Neutrophil (primary cell): ENCODE measurements around the gene CLEC2B.
"Not testable (repeated sequence)": the region's sequence is repeated elsewhere in the genome, so short reads cannot be mapped to it uniquely, and the experiment has no call there.

Source experiments
- H3K27ac ChIP-seq: fragments of 200-600 bp; sonication (generic); 2 replicates; pipeline ENCODE4 v1.5.1; 2016; ENCODE audit warnings: mild to moderate bottlenecking, moderate library complexity
- H3K27me3 ChIP-seq: fragments of 200-600 bp; sonication (generic); 2 replicates; pipeline ENCODE4 v1.6.0; 2016; ENCODE audit warnings: mild to moderate bottlenecking
- H3K36me3 ChIP-seq: fragments of 200-600 bp; sonication (generic); 2 replicates; pipeline ENCODE4 v1.5.1; 2017
- H3K4me1 ChIP-seq, 2 experiments: fragments of 200-600 bp in 1 of 2; sonication (generic) in 1 of 2; 1 replicate in 1 of 2; 2 replicates in 1 of 2; pipeline versions ENCODE4 v1.5.1 to v1.6.1; 2013 to 2016; ENCODE audit warnings: low read depth in 1 of 2, low read length in 1 of 2, mild to moderate bottlenecking in 1 of 2, moderate library complexity in 1 of 2; ENCODE audit not compliant: control insufficient read depth in 1 of 2, insufficient read depth in 1 of 2
- H3K4me3 ChIP-seq, 2 experiments: fragments of 200-600 bp in 1 of 2; sonication (generic) in 1 of 2; 1 replicate in 1 of 2; 2 replicates in 1 of 2; pipeline ENCODE4 v1.5.1; 2013 to 2016; ENCODE audit warnings: low read depth in 1 of 2, low read length in 1 of 2, mild to moderate bottlenecking in 1 of 2, moderate library complexity in 1 of 2
- H3K9me3 ChIP-seq: fragments of 200-600 bp; sonication (generic); 2 replicates; pipeline ENCODE4 v1.5.1; 2016
- TF ChIP-seq, protein P1 (sequence below): fragments of 200-600 bp; sonication (generic); IDR thresholded peaks from 2 replicates; pipeline ENCODE4 v1.5.1; 2016; ENCODE audit warnings: antibody characterized with exemption

The CLEC2B gene

GRCh38 chr12:9881246-9881645 is 12.1 kb upstream of the CLEC2B start, which contains the start of gene KLRF2:
TSS of gene KLRF2 (plus strand) at chr12:9881489. CDS start at chr12:9881596, 107 bp downstream.
- Histone ChIP-seq H3K4me3 (no peak within 1 kb of the TSS), H3K9me3 (no peaks in the 10 kb centered on the region), H3K27ac (no peak within 1 kb of the TSS), H3K36me3 (no peaks in the 10 kb centered on the region), H3K4me1 (peaks cover 6 to 8% of the 10 kb centered on the region in 2 experiments), H3K27me3 (no peaks in the 10 kb centered on the region)
- TF ChIP-seq, protein P1, sequence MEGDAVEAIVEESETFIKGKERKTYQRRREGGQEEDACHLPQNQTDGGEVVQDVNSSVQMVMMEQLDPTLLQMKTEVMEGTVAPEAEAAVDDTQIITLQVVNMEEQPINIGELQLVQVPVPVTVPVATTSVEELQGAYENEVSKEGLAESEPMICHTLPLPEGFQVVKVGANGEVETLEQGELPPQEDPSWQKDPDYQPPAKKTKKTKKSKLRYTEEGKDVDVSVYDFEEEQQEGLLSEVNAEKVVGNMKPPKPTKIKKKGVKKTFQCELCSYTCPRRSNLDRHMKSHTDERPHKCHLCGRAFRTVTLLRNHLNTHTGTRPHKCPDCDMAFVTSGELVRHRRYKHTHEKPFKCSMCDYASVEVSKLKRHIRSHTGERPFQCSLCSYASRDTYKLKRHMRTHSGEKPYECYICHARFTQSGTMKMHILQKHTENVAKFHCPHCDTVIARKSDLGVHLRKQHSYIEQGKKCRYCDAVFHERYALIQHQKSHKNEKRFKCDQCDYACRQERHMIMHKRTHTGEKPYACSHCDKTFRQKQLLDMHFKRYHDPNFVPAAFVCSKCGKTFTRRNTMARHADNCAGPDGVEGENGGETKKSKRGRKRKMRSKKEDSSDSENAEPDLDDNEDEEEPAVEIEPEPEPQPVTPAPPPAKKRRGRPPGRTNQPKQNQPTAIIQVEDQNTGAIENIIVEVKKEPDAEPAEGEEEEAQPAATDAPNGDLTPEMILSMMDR = no peak

DNA sequence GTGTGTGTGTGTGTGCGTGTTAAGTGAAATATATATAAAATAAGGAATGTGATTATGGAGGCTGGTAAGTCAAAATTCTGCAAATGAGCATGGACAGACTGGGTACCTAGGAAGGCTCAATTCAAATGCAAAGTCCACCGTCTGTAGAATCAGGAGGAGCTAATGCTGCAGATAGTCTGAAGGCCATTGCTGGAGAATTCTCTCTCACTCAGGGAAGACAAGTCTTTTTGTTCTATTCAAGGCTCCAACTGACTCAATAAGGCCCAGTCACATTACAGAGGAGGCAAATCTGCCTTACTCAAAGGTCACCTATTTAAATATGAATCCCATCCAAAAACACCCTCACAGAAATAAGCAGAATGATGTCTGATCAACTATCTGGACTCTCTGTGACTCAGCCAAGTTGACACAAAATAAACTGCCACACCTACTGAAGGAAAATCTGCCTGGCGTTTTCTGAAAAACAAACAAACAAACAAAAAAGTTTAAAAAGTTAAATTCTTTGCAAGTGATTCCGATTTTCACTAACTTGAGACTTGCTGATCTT is 11.5 kb upstream of the CLEC2B start:
- TF ChIP-seq, protein P1 = no peak
- no peaks in the 10 kb centered on the region for H3K36me3 ChIP-seq
- no peaks in the 10 kb centered on the region for H3K27me3 ChIP-seq
- H3K4me1 ChIP-seq = peaks cover 6 to 8% of the 10 kb centered on the region in 2 experiments
- no peak overlapping the region for H3K4me3 ChIP-seq
- no peak overlapping the region for H3K27ac ChIP-seq
- no peaks in the 10 kb centered on the region for H3K9me3 ChIP-seq

DNA sequence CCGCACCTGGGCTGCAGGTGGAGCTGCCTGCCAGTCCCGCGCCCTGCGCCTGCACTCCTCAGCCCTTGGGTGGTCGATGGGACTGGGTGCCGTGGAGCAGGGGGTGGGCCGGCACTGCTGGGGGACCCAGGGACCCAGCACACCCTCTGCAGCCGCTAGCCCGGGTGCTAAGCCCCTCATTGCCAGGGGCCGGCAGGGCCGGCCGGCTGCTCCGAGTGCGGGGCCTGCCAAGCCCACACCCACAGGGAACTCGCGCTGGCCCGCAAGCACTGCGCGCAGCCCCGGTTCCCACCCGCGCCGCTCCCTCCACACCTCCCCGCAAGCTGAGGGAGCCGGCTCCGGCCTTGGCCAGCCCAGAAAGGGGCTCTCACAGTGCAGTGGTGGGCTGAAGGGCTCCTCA is 7.0 kb upstream of the CLEC2B start:
- H3K27ac ChIP-seq, H3K4me3 ChIP-seq, H3K4me1 ChIP-seq, H3K27me3 ChIP-seq, H3K36me3 ChIP-seq, H3K9me3 ChIP-seq: not testable (repeated sequence)

DNA sequence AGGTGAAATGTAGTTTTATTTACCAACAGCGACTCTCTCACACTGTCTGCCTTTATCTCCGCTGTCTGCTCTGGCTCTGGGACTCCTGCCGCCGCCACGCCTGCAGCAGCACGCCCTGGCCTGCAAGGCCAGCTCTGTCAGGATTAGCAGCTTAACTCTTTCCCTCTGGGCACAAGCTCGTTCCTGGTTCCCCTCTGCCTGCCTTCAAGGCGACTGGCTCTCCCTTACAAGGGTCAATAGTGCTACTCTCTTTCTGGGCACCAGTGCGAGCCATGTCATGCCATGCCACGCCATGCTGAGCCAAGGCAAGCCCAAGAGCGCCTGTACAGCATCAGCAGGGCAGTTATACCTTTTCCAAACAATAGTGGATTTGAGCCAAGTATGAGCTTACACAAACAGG is 3.6 kb upstream of the CLEC2B start:
- H3K36me3 ChIP-seq = no peaks in the 10 kb centered on the region

DNA sequence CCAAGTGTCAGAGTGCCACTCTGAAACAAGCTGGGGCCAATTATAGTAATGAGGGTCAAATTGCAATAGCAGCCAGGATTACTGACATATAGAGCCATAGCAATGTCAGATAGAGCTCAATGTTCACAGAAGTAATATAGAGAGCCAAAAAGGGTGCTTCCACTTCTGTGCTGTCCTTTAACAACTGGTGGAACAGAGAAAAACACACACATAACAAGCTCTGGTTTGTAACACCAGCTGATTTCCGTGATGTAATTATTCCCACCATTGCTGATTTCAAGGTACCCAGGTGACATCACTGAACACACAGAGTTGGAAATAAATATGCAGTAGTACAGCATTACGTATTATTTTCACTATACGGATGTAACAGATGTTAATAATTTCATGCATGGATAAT is 3.0 kb upstream of the CLEC2B start:
- Histone ChIP-seq H3K4me3 (no peak overlapping the region), H3K27me3 (no peaks in the 10 kb centered on the region), H3K36me3 (no peaks in the 10 kb centered on the region), H3K9me3 (no peaks in the 10 kb centered on the region), H3K4me1 (peaks cover 4 to 15% of the 10 kb centered on the region in 2 experiments), H3K27ac (peak overlapping the region; percentile 3)
- TF ChIP-seq, protein P1 = no peak

More for the DNA sequence above, 3.6 kb upstream of the CLEC2B start:
- Histone ChIP-seq H3K4me1 (peaks cover 4 to 13% of the 10 kb centered on the region in 2 experiments), H3K27ac (no peak overlapping the region), H3K9me3 (no peaks in the 10 kb centered on the region), H3K27me3 (no peaks in the 10 kb centered on the region), H3K4me3 (no peak overlapping the region)
- TF ChIP-seq, protein P1 = no peak

GRCh38 chr12:9870286-9870866 is 1.2 kb upstream of the CLEC2B start:
- Histone ChIP-seq H3K4me1 (peaks cover 6 to 29% of the 10 kb centered on the region in 2 experiments), H3K27ac (peak overlapping the region; percentile 92), H3K27me3 (no peaks in the 10 kb centered on the region), H3K36me3 (no peaks in the 10 kb centered on the region), H3K4me3 (peak overlapping the region; percentile 61 to 65), H3K9me3 (no peaks in the 10 kb centered on the region)
- TF ChIP-seq, protein P1 = no peak
